ENCODE measurements around the gene TJP1. TPM values are rescaled to one million over a fixed set of nuclear protein-coding genes. Genes with fewer than 3 reads are reported as not detected.
"Not testable (repeated sequence)": the region's sequence is repeated elsewhere in the genome, so short reads cannot be mapped to it uniquely, and the experiment has no call there.

The TJP1 gene
- total RNA-seq, 3 donors from 2014 or later (not counting 1 experiment from before 2014, with no cell fraction given), result not detected

- ATAC-seq (no peak), DNase-seq (no peak)
- Histone ChIP-seq H3K9me3 (ENCODE audit: control insufficient read depth, insufficient read depth, low read length) (no peaks in the 10 kb centered on the region), H3K4me1 (ENCODE audit: control insufficient read depth, insufficient read depth, low read length) (no peaks in the 10 kb centered on the region), H3K36me3 (ENCODE audit: control insufficient read depth, insufficient read depth, low read length) (no peaks in the 10 kb centered on the region), H3K4me3 (ENCODE audit: low read length) (no peak overlapping the region), H3K27ac (ENCODE audit: low read length) (no peak overlapping the region), H3K27me3 (ENCODE audit: control insufficient read depth, insufficient read depth, low read length) (no peaks in the 10 kb centered on the region)
- Mint-ChIP-seq H3K9me3 (no peaks in the 10 kb centered on the region), H3K4me1 (peaks cover 0 to 8% of the 10 kb centered on the region in 2 donors), H3K4me3 (no peak overlapping the region), H3K27ac (no peak overlapping the region), H3K36me3 (no peaks in the 10 kb centered on the region), H3K27me3 (ENCODE audit: low read depth in 2 of 2) (no peaks in the 10 kb centered on the region)
- intact Hi-C loops (cut with micrococcal nuclease), result no loop called here
- TF ChIP-seq CTCF (IDR thresholded peaks at IDR 0.05), result no peak
- WGBS (ENCODE audit: insufficient coverage), result 76% methylated on average over 5 of the region's 5 CpGs
Measured at GRCh38 chr15:29734917-29735572, 87.2 kb downstream of the TJP1 start.

- TF ChIP-seq CTCF (IDR thresholded peaks at IDR 0.05), result no peak
- Mint-ChIP-seq H3K9me3 (no peaks in the 10 kb centered on the region), H3K27me3 (ENCODE audit: low read depth in 2 of 2) (peaks cover 3 to 9% of the 10 kb centered on the region in 2 donors), H3K4me3 (no peak overlapping the region), H3K4me1 (peaks cover 0 to 8% of the 10 kb centered on the region in 2 donors), H3K27ac (no peak overlapping the region), H3K36me3 (no peaks in the 10 kb centered on the region)
- WGBS (ENCODE audit: insufficient coverage), result 85% methylated on average over 2 of the region's 3 CpGs
- no peak for ATAC-seq
- Histone ChIP-seq H3K4me3 (ENCODE audit: low read length) (no peak overlapping the region), H3K36me3 (ENCODE audit: control insufficient read depth, insufficient read depth, low read length) (no peaks in the 10 kb centered on the region), H3K4me1 (ENCODE audit: control insufficient read depth, insufficient read depth, low read length) (no peaks in the 10 kb centered on the region), H3K27me3 (ENCODE audit: control insufficient read depth, insufficient read depth, low read length) (no peaks in the 10 kb centered on the region), H3K27ac (ENCODE audit: low read length) (no peak overlapping the region), H3K9me3 (ENCODE audit: control insufficient read depth, insufficient read depth, low read length) (no peaks in the 10 kb centered on the region)
- intact Hi-C loops (cut with micrococcal nuclease), result no loop called here
- DNase-seq, result no peak
Measured at GRCh38 chr15:29731865-29732264, 90.4 kb downstream of the TJP1 start.

- H3K27me3 ChIP-seq (ENCODE audit: control insufficient read depth, insufficient read depth, low read length); H3K27ac ChIP-seq (ENCODE audit: low read length); H3K9me3 ChIP-seq (ENCODE audit: control insufficient read depth, insufficient read depth, low read length); H3K27me3 Mint-ChIP-seq (ENCODE audit: low read depth in 2 of 2); H3K36me3 ChIP-seq (ENCODE audit: control insufficient read depth, insufficient read depth, low read length); H3K4me3 ChIP-seq (ENCODE audit: low read length); intact Hi-C loops (cut with micrococcal nuclease); DNase-seq; ATAC-seq; H3K4me3 Mint-ChIP-seq; H3K4me1 Mint-ChIP-seq; H3K36me3 Mint-ChIP-seq; H3K9me3 Mint-ChIP-seq; H3K4me1 ChIP-seq (ENCODE audit: control insufficient read depth, insufficient read depth, low read length); H3K27ac Mint-ChIP-seq: not testable (repeated sequence)
- 86% methylated on average over 12 of the region's 15 CpGs for WGBS (ENCODE audit: insufficient coverage)
Measured at GRCh38 chr15:29730471-29730870, 91.8 kb downstream of the TJP1 start.

GRCh38 chr15:29728418-29728817, 93.8 kb downstream of the TJP1 start:
- no peaks in the 10 kb centered on the region for H3K27me3 ChIP-seq (ENCODE audit: control insufficient read depth, insufficient read depth, low read length)
- WGBS (ENCODE audit: insufficient coverage), result 73% methylated on average over 2 of the region's 2 CpGs
- DNase-seq (no peak), ATAC-seq (no peak)
- no peaks in the 10 kb centered on the region for H3K4me1 ChIP-seq (ENCODE audit: control insufficient read depth, insufficient read depth, low read length)
- H3K9me3 ChIP-seq (ENCODE audit: control insufficient read depth, insufficient read depth, low read length), result no peaks in the 10 kb centered on the region
- Mint-ChIP-seq H3K27me3 (ENCODE audit: low read depth in 2 of 2) (peaks cover 3 to 9% of the 10 kb centered on the region in 2 donors), H3K36me3 (no peaks in the 10 kb centered on the region), H3K4me3 (no peak overlapping the region), H3K4me1 (no peaks in the 10 kb centered on the region), H3K9me3 (no peaks in the 10 kb centered on the region), H3K27ac (no peak overlapping the region)
- TF ChIP-seq CTCF (IDR thresholded peaks at IDR 0.05), result no peak
- intact Hi-C loops (cut with micrococcal nuclease), result no loop called here
- no peak overlapping the region for H3K27ac ChIP-seq (ENCODE audit: low read length)
- no peaks in the 10 kb centered on the region for H3K36me3 ChIP-seq (ENCODE audit: control insufficient read depth, insufficient read depth, low read length)
- no peak overlapping the region for H3K4me3 ChIP-seq (ENCODE audit: low read length)

All from natural killer cell (primary cell).